Neutrophil (primary cell): Measurements from ENCODE around the gene NR2F2.

Experiments
- H3K27ac ChIP-seq: fragments of 200-600 bp; sonication (generic); 2 replicates; pipeline ENCODE4 v1.5.1; 2016; ENCODE audit warnings: mild to moderate bottlenecking, moderate library complexity
- H3K27me3 ChIP-seq: fragments of 200-600 bp; sonication (generic); 2 replicates; pipeline ENCODE4 v1.6.0; 2016; ENCODE audit warnings: mild to moderate bottlenecking
- H3K36me3 ChIP-seq: fragments of 200-600 bp; sonication (generic); 2 replicates; pipeline ENCODE4 v1.5.1; 2017
- H3K4me1 ChIP-seq, 2 experiments: fragments of 200-600 bp in 1 of 2; sonication (generic) in 1 of 2; 1 replicate in 1 of 2; 2 replicates in 1 of 2; pipeline versions ENCODE4 v1.5.1 to v1.6.1; 2013 to 2016; ENCODE audit warnings: low read depth in 1 of 2, low read length in 1 of 2, mild to moderate bottlenecking in 1 of 2, moderate library complexity in 1 of 2; ENCODE audit not compliant: control insufficient read depth in 1 of 2, insufficient read depth in 1 of 2
- H3K4me3 ChIP-seq, 2 experiments: fragments of 200-600 bp in 1 of 2; sonication (generic) in 1 of 2; 1 replicate in 1 of 2; 2 replicates in 1 of 2; pipeline ENCODE4 v1.5.1; 2013 to 2016; ENCODE audit warnings: low read depth in 1 of 2, low read length in 1 of 2, mild to moderate bottlenecking in 1 of 2, moderate library complexity in 1 of 2
- H3K9me3 ChIP-seq: fragments of 200-600 bp; sonication (generic); 2 replicates; pipeline ENCODE4 v1.5.1; 2016
- CTCF ChIP-seq: fragments of 200-600 bp; sonication (generic); IDR thresholded peaks from 2 replicates; pipeline ENCODE4 v1.5.1; 2016; ENCODE audit warnings: antibody characterized with exemption

Gene NR2F2

GRCh38 chr15:96293441-96293840, 37.1 kb upstream of the NR2F2 start:
- Histone ChIP-seq H3K4me3 (no peak overlapping the region), H3K27me3 (no peaks in the 10 kb centered on the region), H3K9me3 (no peaks in the 10 kb centered on the region), H3K27ac (no peak overlapping the region), H3K4me1 (no peaks in the 10 kb centered on the region), H3K36me3 (no peaks in the 10 kb centered on the region)
- no peak for TF ChIP-seq CTCF

- H3K27ac ChIP-seq, result no peak overlapping the region
- TF ChIP-seq CTCF, result no peak
- no peaks in the 10 kb centered on the region for H3K27me3 ChIP-seq
- no peaks in the 10 kb centered on the region for H3K9me3 ChIP-seq
- H3K4me3 ChIP-seq, result no peak overlapping the region
- H3K36me3 ChIP-seq, result no peaks in the 10 kb centered on the region
- H3K4me1 ChIP-seq, result no peaks in the 10 kb centered on the region
Observed at GRCh38 chr15:96294766-96295165, 35.7 kb upstream of the NR2F2 start.

- Histone ChIP-seq H3K36me3 (no peaks in the 10 kb centered on the region), H3K4me1 (no peaks in the 10 kb centered on the region), H3K27me3 (no peaks in the 10 kb centered on the region), H3K4me3 (no peak overlapping the region), H3K27ac (no peak overlapping the region), H3K9me3 (no peaks in the 10 kb centered on the region)
- TF ChIP-seq CTCF, result no peak
Observed at GRCh38 chr15:96296264-96296663, 34.2 kb upstream of the NR2F2 start.

GRCh38 chr15:96297783-96298182, 32.7 kb upstream of the NR2F2 start:
- no peaks in the 10 kb centered on the region for H3K36me3 ChIP-seq
- H3K4me3 ChIP-seq, result no peak overlapping the region
- no peak for TF ChIP-seq CTCF
- no peaks in the 10 kb centered on the region for H3K27me3 ChIP-seq
- H3K4me1 ChIP-seq, result no peaks in the 10 kb centered on the region
- no peaks in the 10 kb centered on the region for H3K9me3 ChIP-seq
- no peak overlapping the region for H3K27ac ChIP-seq

- no peak for TF ChIP-seq CTCF
- Histone ChIP-seq H3K4me3 (no peak overlapping the region), H3K27ac (no peak overlapping the region), H3K4me1 (no peaks in the 10 kb centered on the region), H3K36me3 (no peaks in the 10 kb centered on the region), H3K9me3 (no peaks in the 10 kb centered on the region), H3K27me3 (no peaks in the 10 kb centered on the region)
Observed at GRCh38 chr15:96298217-96298616, 32.3 kb upstream of the NR2F2 start.

GRCh38 chr15:96300836-96301235, 29.7 kb upstream of the NR2F2 start:
- Histone ChIP-seq H3K4me3 (no peak overlapping the region), H3K4me1 (no peaks in the 10 kb centered on the region), H3K36me3 (no peaks in the 10 kb centered on the region), H3K27me3 (no peaks in the 10 kb centered on the region), H3K27ac (no peak overlapping the region), H3K9me3 (no peaks in the 10 kb centered on the region)
- no peak for TF ChIP-seq CTCF
